ENCODE results near the gene TFDP1.

- TF ChIP-seq POLR2A (IDR thresholded peaks at IDR 0.05): no peak
- no peak for TF ChIP-seq CTCF (IDR thresholded peaks at IDR 0.05)
- no peak for TF ChIP-seq EP300 (IDR thresholded peaks at IDR 0.05)
- no peak for TF ChIP-seq POLR2AphosphoS5 (IDR thresholded peaks at IDR 0.05)
Measured at GRCh38 chr13:113644800-113645199, 60.2 kb downstream of the TFDP1 start.

All from gastroesophageal sphincter (tissue), 3 donors.